CD4-positive, alpha-beta T cell (primary cell): ENCODE measurements around the gene OMD. TPM values are rescaled to one million over a fixed set of nuclear protein-coding genes. Genes with fewer than 3 reads are reported as not detected.

Source experiments
- ATAC-seq: fragments of 200-7000 bp; cut with Tn5 transposase; one replicate; pipeline ENCODE4 v1.10.0; 2022; ENCODE audit warnings: mild to moderate bottlenecking; ENCODE audit not compliant: poor library complexity
- CTCF ChIA-PET: fragments of 350-600 bp; sonication (Branson Sonifier 250); formaldehyde crosslinking; loops from one replicate; lab custom pipeline; 2021; ENCODE audit warnings: antibody characterized with exemption, inconsistent platforms; lab: Charles Lee
- POLR2A ChIA-PET: fragments of 350-600 bp; sonication (Branson Sonifier 250); formaldehyde crosslinking; loops from one replicate; lab custom pipeline; 2021; ENCODE audit warnings: antibody characterized with exemption, inconsistent platforms; lab: Charles Lee
- DNase-seq, 14 experiments: peaks; one replicate each; pipeline ENCODE4 v3.0.0-alpha.2; 2013 to 2020; ENCODE audit warnings: mixed read lengths in 2 of 14
- H3K27ac ChIP-seq, 2 donors: one replicate each; pipeline versions ENCODE4 v1.5.1 to v1.7.0; 2013; ENCODE audit warnings: low read length in 2 of 2, low read depth in 1 of 2, mild to moderate bottlenecking in 1 of 2
- H3K27me3 ChIP-seq, 2 experiments: 1 replicate in 1 of 2; 2 replicates in 1 of 2; pipeline versions ENCODE4 v1.6.1 to v1.7.0; 2013; ENCODE audit warnings: low read length in 2 of 2, control low read depth in 1 of 2, mild to moderate bottlenecking in 1 of 2, moderate library complexity in 1 of 2; ENCODE audit not compliant: insufficient read depth in 2 of 2, control insufficient read depth in 1 of 2
- H3K36me3 ChIP-seq: one replicate; pipeline ENCODE4 v1.6.1; 2013; ENCODE audit warnings: low read length, control low read depth; ENCODE audit not compliant: insufficient read depth
- H3K4me1 ChIP-seq: one replicate; pipeline ENCODE4 v1.6.1; 2013; ENCODE audit warnings: low read length, control low read depth; ENCODE audit not compliant: insufficient read depth
- H3K4me3 ChIP-seq: one replicate; pipeline ENCODE4 v1.5.1; 2013; ENCODE audit warnings: mild to moderate bottlenecking, low read length, moderate library complexity
- H3K9me3 ChIP-seq, 2 experiments: 1 replicate in 1 of 2; 2 replicates in 1 of 2; pipeline versions ENCODE4 v1.6.1 to v1.7.0; 2013; ENCODE audit warnings: low read length in 2 of 2, mild to moderate bottlenecking in 2 of 2, control low read depth in 1 of 2, moderate library complexity in 1 of 2; ENCODE audit not compliant: control insufficient read depth in 1 of 2, insufficient read depth in 1 of 2
- H3K27ac Mint-ChIP-seq: one replicate; pipeline ENCODE4 v1.8.0; 2020; ENCODE audit warnings: mixed read lengths
- H3K27me3 Mint-ChIP-seq: one replicate; pipeline ENCODE4 v1.8.0; 2021; ENCODE audit warnings: mixed read lengths
- H3K36me3 Mint-ChIP-seq: one replicate; pipeline ENCODE4 v1.8.0; 2021; ENCODE audit warnings: low read depth, mixed read lengths
- H3K4me1 Mint-ChIP-seq: one replicate; pipeline ENCODE4 v1.8.0; 2021; ENCODE audit warnings: low read depth, mixed read lengths
- H3K4me3 Mint-ChIP-seq: one replicate; pipeline ENCODE4 v1.8.0; 2020; ENCODE audit warnings: mild to moderate bottlenecking, mixed read lengths
- H3K9me3 Mint-ChIP-seq: one replicate; pipeline ENCODE4 v1.8.0; 2020; ENCODE audit warnings: mixed read lengths
- intact Hi-C, 2 experiments: fragments of 100-400 bp; cut with DNase I in 1 of 2; cut with micrococcal nuclease in 1 of 2; formaldehyde crosslinking; loops; one replicate each; pipeline versions ENCODE4 v1.15.1 to v1.9.0; 2023 to 2025; cut with DNase I, micrococcal nuclease
- total RNA-seq, 174 experiments: library from RNA in 2 of 174; stranded (reverse) in 2 of 174; gene quantifications; one replicate each; pipeline ENCODE4 v1.2.3 and lab custom pipeline; 2021 to 2026
- TF ChIP-seq, protein P1 (sequence below): fragments of 200-600 bp; IDR thresholded peaks from one replicate; pipeline ENCODE4 v1.8.0; 2022; ENCODE audit warnings: antibody characterized with exemption, mild to moderate bottlenecking

Gene OMD
- total RNA-seq, 2 experiments from 2014 or later: not detected

DNA sequence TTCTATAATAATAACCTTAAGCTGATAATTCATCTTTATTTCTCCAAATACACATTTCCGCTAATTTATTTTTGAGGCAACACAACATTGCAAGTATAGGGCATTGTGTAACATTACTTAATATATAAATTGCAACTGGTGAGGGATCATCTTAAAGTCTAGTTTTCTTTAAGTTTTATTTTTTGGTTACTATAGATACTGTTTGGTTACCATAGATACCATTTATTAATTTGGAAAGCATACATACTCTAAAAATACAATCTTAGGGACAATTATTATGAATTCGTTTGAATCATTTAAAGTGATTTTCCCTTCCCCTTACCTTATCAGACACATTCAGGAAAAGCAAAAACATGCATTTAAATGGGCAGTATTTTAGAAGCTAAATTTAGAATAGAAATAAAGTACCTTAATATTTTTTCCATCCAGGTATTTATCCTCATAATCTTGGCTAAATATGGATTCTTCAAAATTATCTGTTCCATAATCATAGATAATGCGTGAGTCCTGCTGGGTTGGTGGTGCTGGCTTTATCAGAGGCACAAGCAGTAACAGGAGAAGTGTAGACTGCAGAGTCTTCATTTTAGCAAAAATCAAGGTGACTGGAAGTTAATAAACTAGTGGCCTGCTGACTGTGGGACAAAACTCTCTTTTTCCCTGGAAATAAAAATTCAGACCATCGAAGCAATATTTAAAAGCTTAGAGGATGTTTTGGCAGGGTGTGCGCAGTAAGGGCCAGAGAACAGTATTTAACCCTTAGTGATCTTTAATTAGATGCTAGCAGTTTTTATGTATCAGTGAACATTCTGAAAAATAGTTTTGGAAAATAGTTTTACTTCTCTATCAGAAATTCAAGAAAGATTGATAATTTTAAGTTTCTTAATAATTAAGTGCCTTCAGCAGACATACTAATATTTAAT is 21.2 kb downstream of the OMD start:
- POLR2A ChIA-PET: no interaction called here
- no peak for DNase-seq
- no peaks in the 10 kb centered on the region for H3K36me3 ChIP-seq
- H3K4me3 ChIP-seq: no peak overlapping the region
- intact Hi-C loops: no loop called here
- peaks cover 37% of the 10 kb centered on the region for H3K4me1 Mint-ChIP-seq
- no peak overlapping the region for H3K27ac Mint-ChIP-seq
- CTCF ChIA-PET: interaction anchor here (0.5 to 1.6 kb wide), 2 partner anchors 13 to 285 kb away, joined by 3 read pairs; no protein-coding TSS in a partner anchor
- no peaks in the 10 kb centered on the region for H3K27me3 Mint-ChIP-seq
- no peak overlapping the region for H3K4me3 Mint-ChIP-seq
- no peaks in the 10 kb centered on the region for H3K9me3 ChIP-seq
- TF ChIP-seq, protein P1, sequence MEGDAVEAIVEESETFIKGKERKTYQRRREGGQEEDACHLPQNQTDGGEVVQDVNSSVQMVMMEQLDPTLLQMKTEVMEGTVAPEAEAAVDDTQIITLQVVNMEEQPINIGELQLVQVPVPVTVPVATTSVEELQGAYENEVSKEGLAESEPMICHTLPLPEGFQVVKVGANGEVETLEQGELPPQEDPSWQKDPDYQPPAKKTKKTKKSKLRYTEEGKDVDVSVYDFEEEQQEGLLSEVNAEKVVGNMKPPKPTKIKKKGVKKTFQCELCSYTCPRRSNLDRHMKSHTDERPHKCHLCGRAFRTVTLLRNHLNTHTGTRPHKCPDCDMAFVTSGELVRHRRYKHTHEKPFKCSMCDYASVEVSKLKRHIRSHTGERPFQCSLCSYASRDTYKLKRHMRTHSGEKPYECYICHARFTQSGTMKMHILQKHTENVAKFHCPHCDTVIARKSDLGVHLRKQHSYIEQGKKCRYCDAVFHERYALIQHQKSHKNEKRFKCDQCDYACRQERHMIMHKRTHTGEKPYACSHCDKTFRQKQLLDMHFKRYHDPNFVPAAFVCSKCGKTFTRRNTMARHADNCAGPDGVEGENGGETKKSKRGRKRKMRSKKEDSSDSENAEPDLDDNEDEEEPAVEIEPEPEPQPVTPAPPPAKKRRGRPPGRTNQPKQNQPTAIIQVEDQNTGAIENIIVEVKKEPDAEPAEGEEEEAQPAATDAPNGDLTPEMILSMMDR: no peak
- no peak overlapping the region for H3K27ac ChIP-seq
- no peaks in the 10 kb centered on the region for H3K27me3 ChIP-seq
- ATAC-seq: no peak
- H3K4me1 ChIP-seq: peaks cover 14% of the 10 kb centered on the region
- no peaks in the 10 kb centered on the region for H3K9me3 Mint-ChIP-seq
- H3K36me3 Mint-ChIP-seq: no peaks in the 10 kb centered on the region

GRCh38 chr9:92402360-92402759 is 21.9 kb downstream of the OMD start:
- H3K27ac ChIP-seq: no peak overlapping the region
- no peaks in the 10 kb centered on the region for H3K27me3 ChIP-seq
- TF ChIP-seq, protein P1: no peak
- H3K27me3 Mint-ChIP-seq: no peaks in the 10 kb centered on the region
- no peaks in the 10 kb centered on the region for H3K9me3 ChIP-seq
- DNase-seq (no peak), ATAC-seq (no peak)
- CTCF ChIA-PET: interaction anchor here (1.6 kb wide), 1 partner anchor 13 kb away, joined by 3 read pairs; no protein-coding TSS in a partner anchor
- peaks cover 36% of the 10 kb centered on the region for H3K4me1 Mint-ChIP-seq
- H3K4me3 ChIP-seq: no peak overlapping the region
- peaks cover 14% of the 10 kb centered on the region for H3K4me1 ChIP-seq
- H3K36me3 Mint-ChIP-seq: no peaks in the 10 kb centered on the region
- no peak overlapping the region for H3K27ac Mint-ChIP-seq
- POLR2A ChIA-PET: no interaction called here
- H3K36me3 ChIP-seq: no peaks in the 10 kb centered on the region
- H3K4me3 Mint-ChIP-seq: no peak overlapping the region
- no peaks in the 10 kb centered on the region for H3K9me3 Mint-ChIP-seq
- intact Hi-C loops: no loop called here

- DNase-seq (no peak), ATAC-seq (no peak)
- Histone ChIP-seq H3K27ac (no peak overlapping the region), H3K27me3 (no peaks in the 10 kb centered on the region), H3K36me3 (no peaks in the 10 kb centered on the region), H3K4me3 (no peak overlapping the region), H3K4me1 (no peaks in the 10 kb centered on the region), H3K9me3 (no peaks in the 10 kb centered on the region)
- intact Hi-C loops: no loop called here
- H3K4me1 Mint-ChIP-seq: peaks cover 2% of the 10 kb centered on the region
- no peaks in the 10 kb centered on the region for H3K27me3 Mint-ChIP-seq
- H3K27ac Mint-ChIP-seq: no peak overlapping the region
- CTCF ChIA-PET: no interaction called here
- H3K36me3 Mint-ChIP-seq: no peaks in the 10 kb centered on the region
- H3K9me3 Mint-ChIP-seq: no peaks in the 10 kb centered on the region
- POLR2A ChIA-PET: no interaction called here
- TF ChIP-seq, protein P1: no peak
- no peak overlapping the region for H3K4me3 Mint-ChIP-seq
Observed at GRCh38 chr9:92397853-92398252, 26.4 kb downstream of the OMD start.
